OCI-LY3 (cell line): ENCODE results near the gene TLCD1.

Experiments
- H2AFZ ChIP-seq: fragments of 200-600, 300-600 bp; shearing (Covaris generic); 2 replicates; pipeline ENCODE4 v1.6.0; 2014; ENCODE audit warnings: antibody characterized with exemption, low read depth, low read length
- H3K27ac ChIP-seq: fragments of 200-600, 300-600 bp; sonication (generic); 2 replicates; pipeline ENCODE4 v1.5.1; 2014; ENCODE audit warnings: mild to moderate bottlenecking, low read length, moderate library complexity, mixed read lengths
- H3K27me3 ChIP-seq: fragments of 200-600, 300-600 bp; sonication (generic); 2 replicates; pipeline ENCODE4 v1.6.1; 2014; ENCODE audit warnings: low read depth, low read length, mixed read lengths
- H3K36me3 ChIP-seq: fragments of 200-600, 300-600 bp; sonication (generic); replicated peaks from 2 replicates; pipeline ENCODE3; 2014; ENCODE audit warnings: low read depth, low read length, mixed read lengths
- H3K4me1 ChIP-seq: fragments of 300-600, 200-600 bp; sonication (generic); 2 replicates; pipeline ENCODE4 v1.6.1; 2014; ENCODE audit warnings: low read length, mixed read lengths
- H3K4me2 ChIP-seq: fragments of 200-600, 300-600 bp; sonication (generic); 2 replicates; pipeline ENCODE4 v1.6.1; 2014; ENCODE audit warnings: low read length, mixed read lengths
- H3K4me3 ChIP-seq: fragments of 300-600, 200-600 bp; sonication (generic); 2 replicates; pipeline ENCODE4 v1.5.1; 2014; ENCODE audit warnings: antibody characterized with exemption, mild to moderate bottlenecking, low read length, moderate library complexity
- H3K79me2 ChIP-seq: fragments of 300-600, 200-600 bp; shearing (Covaris generic); 2 replicates; pipeline ENCODE4 v1.6.1; 2014; ENCODE audit warnings: mild to moderate bottlenecking, low read length, mixed read lengths
- H3K9ac ChIP-seq: fragments of 300-600, 200-600 bp; shearing (Covaris generic); 2 replicates; pipeline ENCODE4 v1.6.0; 2014; ENCODE audit warnings: mild to moderate bottlenecking, low read length, moderate library complexity
- H3K9me3 ChIP-seq: fragments of 200-600, 300-600 bp; shearing (Covaris generic); 2 replicates; pipeline ENCODE4 v1.6.1; 2014; ENCODE audit warnings: low read length, mixed read lengths; ENCODE audit not compliant: insufficient read depth
- H4K20me1 ChIP-seq: fragments of 200-600, 300-600 bp; sonication (generic); 2 replicates; pipeline ENCODE4 v1.6.1; 2016; ENCODE audit warnings: low read length, mixed read lengths; ENCODE audit not compliant: insufficient read depth
- CTCF ChIP-seq: fragments of 200-600, 300-600 bp; sonication (generic); IDR thresholded peaks from 2 replicates; pipeline ENCODE4 v1.5.1; 2014; ENCODE audit warnings: antibody characterized with exemption, low read length, low read depth
- EZH2phosphoT487 ChIP-seq: fragments of 200-600 bp; shearing (Covaris generic); IDR thresholded peaks from 2 replicates; pipeline ENCODE4 v1.6.1; 2018; ENCODE audit warnings: antibody characterized with exemption, mixed run types, low read depth

Gene TLCD1

GRCh38 chr17:28719021-28719433, 7.0 kb downstream of the TLCD1 start:
- H2AFZ ChIP-seq = peak overlapping the region; percentile 78; the same call in 1 of the 2 replicates
- H3K79me2 ChIP-seq = peaks cover 49% of the 10 kb centered on the region
- H3K9ac ChIP-seq = peak overlapping the region; percentile 100
- H3K9me3 ChIP-seq = no peaks in the 10 kb centered on the region
- H3K4me2 ChIP-seq = peak overlapping the region; percentile 90
- H3K4me1 ChIP-seq = peaks cover 26% of the 10 kb centered on the region
- H4K20me1 ChIP-seq = peaks cover 24% of the 10 kb centered on the region
- H3K36me3 ChIP-seq = peaks cover 34% of the 10 kb centered on the region
- no peaks in the 10 kb centered on the region; the same call in 1 of the 2 replicates for H3K27me3 ChIP-seq
- peak overlapping the region; percentile 100 for H3K27ac ChIP-seq
- H3K4me3 ChIP-seq = peak overlapping the region; percentile 93
- TF ChIP-seq CTCF (no peak), EZH2phosphoT487 (no peak)

- Histone ChIP-seq H3K4me3 (0 out of 2 replicates have a peak overlapping the region, but pooled peaks have one; percentile 93), H3K36me3 (peaks cover 33% of the 10 kb centered on the region), H4K20me1 (peaks cover 20% of the 10 kb centered on the region), H3K79me2 (peaks cover 44% of the 10 kb centered on the region), H3K27me3 (no peaks in the 10 kb centered on the region; the same call in 1 of the 2 replicates), H3K9ac (no peak overlapping the region), H3K27ac (no peak overlapping the region), H3K4me1 (peaks cover 22% of the 10 kb centered on the region), H2AFZ (no peak overlapping the region), H3K9me3 (no peaks in the 10 kb centered on the region), H3K4me2 (peak overlapping the region; percentile 11)
- TF ChIP-seq EZH2phosphoT487 = no peak
- TF ChIP-seq CTCF = no peak
These were observed 7.6 kb downstream of the TLCD1 start for GRCh38 chr17:28718333-28719020.

DNA sequence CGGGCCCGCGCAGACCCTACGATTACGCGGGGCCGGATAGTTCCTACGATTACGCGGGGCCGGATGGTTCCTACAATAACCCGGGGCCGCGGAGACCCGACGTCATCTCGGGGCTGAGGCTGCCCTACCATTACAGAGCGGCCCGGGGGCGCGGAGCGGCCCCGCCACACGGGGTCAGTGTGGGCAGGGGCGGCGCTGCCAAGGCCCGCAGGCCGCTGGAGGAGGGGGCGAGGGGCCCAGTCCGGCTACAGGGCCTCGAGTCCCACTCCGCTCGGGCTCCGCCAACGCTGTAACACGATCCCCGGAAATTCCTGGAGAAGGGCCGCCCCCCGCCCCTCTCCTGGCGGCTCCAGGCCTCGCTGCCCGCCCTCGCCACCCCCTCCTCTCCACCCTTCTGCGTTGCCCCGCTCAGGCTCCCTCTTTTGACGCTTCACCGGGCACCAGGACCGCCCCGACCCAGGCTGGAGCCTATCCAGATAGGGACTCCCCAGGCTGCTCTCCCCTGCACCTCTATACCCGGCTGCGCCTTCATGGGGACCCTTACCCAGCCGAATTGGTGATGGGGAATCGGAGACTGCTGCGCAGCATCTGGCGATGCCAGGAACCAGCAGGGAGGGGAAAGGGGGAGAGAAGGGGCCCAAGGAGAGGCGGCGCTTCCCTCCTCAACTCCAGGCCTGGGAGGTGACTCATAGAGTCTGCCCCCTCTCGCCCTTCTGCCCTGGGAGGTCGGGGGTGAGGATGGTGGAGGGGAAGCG, 8.3 kb downstream of the TLCD1 start, which contains the start of gene RAB34:
Gene RAB34, minus strand, starts transcription at position 291 of the 755 bp plus-strand sequence. CDS start 602 bp downstream, outside the sequence.
- no peaks in the 10 kb centered on the region; the same call in 1 of the 2 replicates for H3K27me3 ChIP-seq
- H3K27ac ChIP-seq = no peak within 1 kb of the TSS
- TF ChIP-seq CTCF = no peak
- no peak for TF ChIP-seq EZH2phosphoT487
- H3K9ac ChIP-seq = no peak within 1 kb of the TSS
- H3K36me3 ChIP-seq = peaks cover 25% of the 10 kb centered on the region
- H3K79me2 ChIP-seq = peaks cover 36% of the 10 kb centered on the region
- no peaks in the 10 kb centered on the region for H3K9me3 ChIP-seq
- H2AFZ ChIP-seq = no peak within 1 kb of the TSS
- H3K4me3 ChIP-seq = 0 out of 2 replicates have a peak within 1 kb of the TSS, but pooled peaks have one; percentile 93
- peaks cover 13% of the 10 kb centered on the region for H4K20me1 ChIP-seq
- peak within 1 kb of the TSS; percentile 11 for H3K4me2 ChIP-seq
- peaks cover 15% of the 10 kb centered on the region for H3K4me1 ChIP-seq
